Loucy (cell line): ENCODE measurements around the gene ZMYM1.
"Not testable (repeated sequence)": the region's sequence is repeated elsewhere in the genome, so short reads cannot be mapped to it uniquely, and the experiment has no call there.

Experiments
- H2AFZ ChIP-seq: fragments of 200-600 bp; sonication (generic); 2 replicates; pipeline ENCODE4 v1.6.0; 2016; ENCODE audit warnings: antibody characterized with exemption, mild to moderate bottlenecking, low read length, moderate library complexity
- H3F3A ChIP-seq: fragments of 200-600 bp; 2 replicates; pipeline ENCODE4 v1.6.0; 2016; ENCODE audit warnings: antibody characterized with exemption, low read depth, mild to moderate bottlenecking
- H3K27me3 ChIP-seq: fragments of 200-600 bp; sonication (generic); 2 replicates; pipeline ENCODE4 v1.6.1; 2014; ENCODE audit warnings: low read length, mild to moderate bottlenecking; ENCODE audit not compliant: insufficient read depth, poor library complexity, severe bottlenecking
- H3K36me3 ChIP-seq: fragments of 200-600 bp; sonication (generic); 2 replicates; pipeline ENCODE4 v1.6.1; 2016; ENCODE audit warnings: low read length; ENCODE audit not compliant: insufficient read depth
- H3K4me1 ChIP-seq: fragments of 200-600 bp; sonication (generic); 2 replicates; pipeline ENCODE4 v1.5.1; 2014; ENCODE audit warnings: low read length, mild to moderate bottlenecking; ENCODE audit not compliant: insufficient read depth, poor library complexity, severe bottlenecking
- H3K4me2 ChIP-seq: fragments of 200-600 bp; sonication (generic); 2 replicates; pipeline ENCODE4 v1.6.0; 2014; ENCODE audit warnings: antibody characterized with exemption, low read length, low read depth, mild to moderate bottlenecking; ENCODE audit not compliant: poor library complexity, severe bottlenecking
- H3K4me3 ChIP-seq: fragments of 200-600 bp; sonication (generic); 2 replicates; pipeline ENCODE4 v1.5.1; 2014; ENCODE audit warnings: low read length, mild to moderate bottlenecking, mixed read lengths; ENCODE audit not compliant: poor library complexity, severe bottlenecking
- H3K79me2 ChIP-seq: fragments of 200-600 bp; sonication (generic); 2 replicates; pipeline ENCODE4 v1.6.1; 2014; ENCODE audit warnings: low read length; ENCODE audit not compliant: insufficient read depth
- H3K9ac ChIP-seq: fragments of 200-600 bp; sonication (generic); 2 replicates; pipeline ENCODE4 v1.6.0; 2014; ENCODE audit warnings: mild to moderate bottlenecking, low read depth, low read length, moderate library complexity; ENCODE audit not compliant: poor library complexity, severe bottlenecking
- H3K9me2 ChIP-seq: fragments of 200-600 bp; sonication (generic); replicated peaks from 2 replicates; pipeline ENCODE4 v1.6.1; 2016; ENCODE audit warnings: low read depth, low read length, mixed read lengths
- H3K9me3 ChIP-seq: fragments of 200-600 bp; sonication (generic); 2 replicates; pipeline ENCODE4 v1.6.1; 2014; ENCODE audit warnings: mild to moderate bottlenecking, antibody characterized with exemption, low read length, low read depth; ENCODE audit not compliant: insufficient read depth
- H4K20me1 ChIP-seq: fragments of 200-600 bp; sonication (generic); 2 replicates; pipeline ENCODE4 v1.6.0; 2014; ENCODE audit warnings: antibody characterized with exemption, low read length, mild to moderate bottlenecking; ENCODE audit not compliant: insufficient read depth, poor library complexity, severe bottlenecking
- CTCF ChIP-seq: fragments of 200-600 bp; sonication (generic); conservative IDR thresholded peaks from 2 replicates; pipeline ENCODE4 v1.5.1; 2014; ENCODE audit warnings: mild to moderate bottlenecking, antibody characterized with exemption, low read length
- EZH2phosphoT487 ChIP-seq: fragments of 200-600 bp; IDR thresholded peaks from 2 replicates; pipeline ENCODE4 v1.6.1; 2018; ENCODE audit warnings: antibody characterized with exemption, mild to moderate bottlenecking, moderate library complexity, borderline replicate concordance

The ZMYM1 gene

GRCh38 chr1:35047188-35047858 lies 31.9 kb upstream of the ZMYM1 start:
- Histone ChIP-seq H3K9me3 (no peaks in the 10 kb centered on the region), H3K36me3 (no peaks in the 10 kb centered on the region), H3K4me2 (peak overlapping the region; percentile 19), H3K4me3 (no peak overlapping the region), H3K9ac (no peak overlapping the region), H3F3A (no peaks in the 10 kb centered on the region), H3K4me1 (peaks cover 22% of the 10 kb centered on the region), H3K79me2 (no peaks in the 10 kb centered on the region), H2AFZ (peak overlapping the region; percentile 49), H3K27me3 (no peaks in the 10 kb centered on the region), H4K20me1 (no peaks in the 10 kb centered on the region), H3K9me2 (no peaks in the 10 kb centered on the region)
- no peak for TF ChIP-seq CTCF
- no peak for TF ChIP-seq EZH2phosphoT487

GRCh38 chr1:35049116-35049515 lies 30.1 kb upstream of the ZMYM1 start:
- H2AFZ ChIP-seq, result no peak overlapping the region
- H3F3A ChIP-seq, result no peaks in the 10 kb centered on the region
- no peaks in the 10 kb centered on the region for H4K20me1 ChIP-seq

GRCh38 chr1:35053433-35053832 lies 25.8 kb upstream of the ZMYM1 start:
- Histone ChIP-seq H4K20me1 (no peaks in the 10 kb centered on the region), H2AFZ (no peak overlapping the region), H3F3A (no peaks in the 10 kb centered on the region), H3K9me3 (peaks cover 3% of the 10 kb centered on the region; the same call in 1 of the 2 replicates), H3K9me2 (no peaks in the 10 kb centered on the region), H3K4me3 (no peak overlapping the region), H3K9ac (no peak overlapping the region), H3K4me1 (peaks cover 9% of the 10 kb centered on the region), H3K4me2 (no peak overlapping the region), H3K79me2 (no peaks in the 10 kb centered on the region), H3K36me3 (no peaks in the 10 kb centered on the region), H3K27me3 (no peaks in the 10 kb centered on the region)
- TF ChIP-seq CTCF (no peak), EZH2phosphoT487 (no peak)

More at GRCh38 chr1:35049116-35049515, 30.1 kb upstream of the ZMYM1 start:
- Histone ChIP-seq H3K9me2 (no peaks in the 10 kb centered on the region), H3K36me3 (no peaks in the 10 kb centered on the region), H3K4me3 (no peak overlapping the region), H3K4me2 (no peak overlapping the region), H3K4me1 (peaks cover 25% of the 10 kb centered on the region), H3K9ac (no peak overlapping the region), H3K9me3 (no peaks in the 10 kb centered on the region), H3K79me2 (no peaks in the 10 kb centered on the region), H3K27me3 (no peaks in the 10 kb centered on the region)
- TF ChIP-seq EZH2phosphoT487 (no peak), CTCF (no peak)

- not testable (repeated sequence) for H3K9ac ChIP-seq, H3K36me3 ChIP-seq, H3K9me2 ChIP-seq, H3K4me2 ChIP-seq, H3K4me3 ChIP-seq, H4K20me1 ChIP-seq, H3K79me2 ChIP-seq, H3F3A ChIP-seq, H3K4me1 ChIP-seq, H3K9me3 ChIP-seq, H3K27me3 ChIP-seq, H2AFZ ChIP-seq
Observed at GRCh38 chr1:35054282-35054681, 24.9 kb upstream of the ZMYM1 start.

GRCh38 chr1:35058321-35058720 lies 20.9 kb upstream of the ZMYM1 start:
- H3K27me3 ChIP-seq, H2AFZ ChIP-seq, H3K79me2 ChIP-seq, H3K9me2 ChIP-seq, H3F3A ChIP-seq, H3K9ac ChIP-seq, H3K9me3 ChIP-seq, H3K4me2 ChIP-seq, H3K36me3 ChIP-seq, H4K20me1 ChIP-seq, H3K4me3 ChIP-seq: not testable (repeated sequence)
- peaks cover 21% of the 10 kb centered on the region for H3K4me1 ChIP-seq
